Activated CD8-positive, alpha-beta memory T cell treated with anti-CD3 and anti-CD28 coated beads for 4 hours (primary cell): ENCODE data around the gene INTS11.

Source experiments
- DNase-seq, 2 donors: peaks; one replicate each; pipeline ENCODE4 v3.0.0-alpha.2; 2020; ENCODE audit warnings: low read depth in 2 of 2

The INTS11 gene

DNA sequence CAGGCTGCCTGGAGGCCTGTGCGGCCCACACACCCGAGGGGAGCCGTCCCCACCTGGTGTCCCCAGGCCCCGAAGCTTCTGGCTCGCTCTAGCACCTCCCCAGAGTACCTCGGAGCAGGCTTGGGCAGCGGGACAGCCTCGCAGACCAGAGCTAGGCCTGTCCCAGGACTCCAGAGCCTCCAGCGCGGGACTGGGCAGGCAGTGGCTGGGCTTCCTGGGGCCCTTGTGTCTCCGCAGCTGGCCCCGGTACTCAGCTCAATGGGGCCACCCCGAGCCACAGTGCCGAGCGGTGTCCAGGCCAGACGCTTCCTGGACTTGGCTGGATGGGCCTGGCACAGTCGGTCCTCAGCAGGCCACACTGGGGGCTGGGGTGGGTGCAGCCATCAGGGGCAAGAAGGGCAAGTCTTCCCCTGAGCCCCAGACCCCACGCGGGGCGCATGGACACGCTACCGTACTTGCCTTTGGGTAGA lies 39.3 kb downstream of the INTS11 start:
- no peak for DNase-seq

DNA sequence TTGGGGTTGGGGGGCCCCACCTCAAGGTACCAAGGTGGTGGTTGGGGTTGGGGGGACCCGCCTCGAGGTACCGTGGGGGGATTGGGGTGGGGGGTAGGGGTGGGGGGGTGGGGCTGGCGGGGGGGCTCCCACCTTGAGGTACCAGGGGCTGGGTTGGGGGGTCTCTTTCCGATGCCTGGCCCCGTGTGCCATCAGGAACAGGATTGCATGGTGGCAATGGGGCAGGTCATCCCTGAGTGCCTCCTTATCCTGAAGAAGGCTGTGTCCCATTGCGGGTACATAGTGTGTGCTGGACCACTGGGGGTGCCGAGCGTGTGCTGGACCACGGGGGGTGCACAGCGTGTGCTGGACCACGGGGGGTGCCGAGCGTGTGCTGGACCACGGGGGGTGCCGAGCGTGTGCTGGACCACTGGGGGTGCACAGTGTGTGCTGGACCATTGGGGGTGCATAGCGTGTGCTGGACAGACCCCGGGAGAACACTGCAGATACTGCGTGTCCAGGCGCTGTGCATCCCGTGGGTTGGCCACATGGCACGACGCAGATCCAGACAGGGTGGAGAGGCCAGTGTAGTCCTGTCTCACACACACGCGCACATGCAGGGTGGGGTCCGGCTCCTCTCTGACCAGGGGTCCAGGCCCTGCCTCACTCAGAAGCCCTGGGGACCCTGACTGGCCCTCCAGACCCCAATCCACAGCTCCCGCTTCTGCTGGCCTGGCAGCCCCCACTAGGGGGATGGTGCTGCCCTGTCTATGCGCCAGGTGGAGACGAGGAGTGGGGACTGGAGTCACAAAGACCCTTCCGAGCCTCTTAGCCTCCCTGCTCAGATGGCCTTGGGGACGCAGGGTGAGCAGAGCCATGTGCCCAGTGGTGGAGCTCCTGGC lies 40.0 kb downstream of the INTS11 start:
- DNase-seq, result no peak

DNA sequence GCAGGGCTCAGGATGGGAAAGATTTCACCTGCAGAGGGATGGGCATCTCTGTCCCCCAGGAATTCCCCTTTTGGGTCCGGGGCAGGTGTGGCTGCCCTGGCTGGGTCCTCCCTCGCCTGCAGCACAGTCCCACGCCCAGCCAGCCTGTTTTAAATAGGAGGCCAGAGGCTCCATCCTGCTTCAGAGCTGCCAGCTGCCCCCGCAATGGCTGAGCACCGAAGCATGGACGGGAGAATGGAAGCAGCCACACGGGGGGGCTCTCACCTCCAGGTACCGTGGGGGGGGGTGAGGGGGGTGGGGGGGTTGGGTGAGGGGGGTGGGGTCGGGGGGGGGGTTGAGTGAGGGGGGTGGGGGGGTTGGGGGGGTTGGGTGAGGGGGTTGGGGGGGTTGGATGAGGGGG lies 40.6 kb downstream of the INTS11 start:
- DNase-seq, result no peak

DNA sequence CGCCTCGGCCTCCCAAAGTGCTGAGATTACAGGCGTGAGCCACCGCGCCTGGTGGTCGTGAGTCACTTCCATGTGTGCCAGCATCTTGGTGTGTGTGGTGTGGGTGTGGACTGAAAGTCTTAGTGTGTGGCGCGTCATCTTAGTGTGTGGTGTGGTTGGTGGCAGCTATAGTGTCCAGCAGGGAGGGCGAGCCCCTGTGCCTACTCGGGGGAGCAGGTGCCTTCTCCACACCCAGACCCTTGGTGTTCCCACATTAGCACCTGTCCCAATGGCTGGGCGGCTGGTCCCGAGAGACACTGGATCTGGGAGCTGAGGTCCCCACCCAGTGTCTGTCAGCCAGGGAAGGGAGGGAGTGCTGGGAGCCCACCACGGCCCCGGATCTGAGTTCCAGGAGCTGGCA lies 41.5 kb downstream of the INTS11 start:
- DNase-seq, result no peak

DNA sequence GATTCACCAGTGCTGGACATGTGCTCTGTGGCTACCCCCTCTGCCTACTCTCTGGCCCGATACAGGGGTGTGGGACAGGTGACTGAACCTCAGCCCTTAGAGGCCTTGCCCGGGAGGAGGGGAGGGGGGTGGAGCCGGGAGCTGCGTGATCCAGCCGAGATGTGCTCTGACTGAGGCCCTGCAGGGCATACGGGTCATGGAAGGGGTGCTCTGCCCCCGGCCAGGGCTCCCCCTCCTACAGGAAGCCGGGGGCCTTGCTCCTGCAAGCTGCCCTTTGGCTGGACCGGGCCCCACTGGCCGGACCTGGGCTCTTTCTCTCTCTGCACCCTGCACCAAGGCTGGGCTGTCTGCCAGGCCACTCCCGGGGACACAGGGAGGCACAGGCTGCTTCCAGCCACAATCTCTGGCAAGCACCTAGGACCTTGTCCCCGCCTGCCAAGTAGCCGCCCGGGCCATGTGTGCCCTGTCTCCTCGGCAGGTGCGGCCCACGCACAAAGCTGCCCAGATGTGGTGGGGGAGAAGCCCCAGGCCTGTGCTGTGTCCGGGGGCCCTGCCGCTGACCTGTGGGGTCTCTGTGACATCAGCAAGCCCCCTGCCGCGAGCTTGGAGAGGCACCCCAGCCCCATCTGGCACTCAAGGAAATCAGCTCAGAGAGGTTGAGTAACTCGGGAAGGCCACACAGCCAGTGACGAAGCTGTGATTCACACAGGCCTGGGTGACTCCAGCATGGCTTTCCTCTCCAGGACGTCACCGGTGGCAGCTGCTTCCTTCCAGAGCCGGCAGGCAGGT lies 42.7 kb downstream of the INTS11 start:
- no peak for DNase-seq

DNA sequence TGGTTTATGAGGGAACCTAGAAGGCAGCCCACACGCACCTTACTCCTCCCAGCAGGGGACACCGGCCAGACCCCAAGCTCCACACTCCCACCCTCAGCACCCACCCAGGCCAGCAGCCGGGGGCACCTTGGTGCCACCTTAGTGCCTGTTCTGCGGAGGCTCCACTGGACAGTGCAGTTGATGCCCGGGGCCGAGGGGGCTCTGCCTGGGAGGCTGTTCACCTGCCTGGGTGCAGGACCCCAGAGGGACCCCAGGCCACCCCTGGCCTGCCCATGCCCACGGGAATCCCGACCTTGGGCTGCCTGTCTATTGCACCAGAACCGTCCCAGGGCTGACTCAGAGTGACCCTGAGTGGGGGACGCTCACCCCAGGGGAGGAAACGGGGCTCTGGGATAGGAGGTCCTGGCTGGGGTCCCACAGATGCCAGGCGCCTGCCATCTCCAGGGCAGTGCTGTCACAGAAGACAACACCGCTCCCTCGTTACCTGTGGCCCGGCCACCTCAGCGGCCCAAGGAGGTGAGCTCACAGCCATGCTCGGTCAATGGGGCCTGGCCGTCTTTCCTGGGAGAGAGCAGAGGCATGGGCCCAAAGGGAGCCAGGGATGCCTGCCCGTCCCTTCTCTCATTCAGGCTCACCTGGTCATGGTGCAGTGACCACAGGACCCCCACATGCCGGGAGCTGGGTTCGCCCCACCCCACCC lies 43.5 kb downstream of the INTS11 start:
- DNase-seq, result no peak

DNA sequence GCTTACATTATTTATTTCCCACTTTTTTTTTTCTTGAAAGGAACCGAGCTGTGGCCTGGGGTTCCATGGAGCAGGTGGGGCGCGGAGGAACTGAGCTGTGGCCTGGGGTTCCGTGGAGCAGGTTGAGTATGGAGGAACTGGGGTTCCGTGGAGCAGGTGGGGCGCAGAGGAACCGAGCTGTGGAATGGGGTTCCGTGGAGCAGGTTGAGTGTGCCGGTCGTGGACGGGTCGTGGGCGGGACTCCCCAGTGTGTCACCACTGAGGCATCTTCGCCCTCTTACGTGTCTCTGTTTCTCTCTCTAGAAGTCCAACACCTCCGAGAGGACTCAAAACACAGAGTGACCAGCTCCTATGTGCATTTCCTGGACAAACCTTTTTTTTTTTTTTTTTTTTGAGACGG lies 45.4 kb downstream of the INTS11 start:
- no peak for DNase-seq

DNA sequence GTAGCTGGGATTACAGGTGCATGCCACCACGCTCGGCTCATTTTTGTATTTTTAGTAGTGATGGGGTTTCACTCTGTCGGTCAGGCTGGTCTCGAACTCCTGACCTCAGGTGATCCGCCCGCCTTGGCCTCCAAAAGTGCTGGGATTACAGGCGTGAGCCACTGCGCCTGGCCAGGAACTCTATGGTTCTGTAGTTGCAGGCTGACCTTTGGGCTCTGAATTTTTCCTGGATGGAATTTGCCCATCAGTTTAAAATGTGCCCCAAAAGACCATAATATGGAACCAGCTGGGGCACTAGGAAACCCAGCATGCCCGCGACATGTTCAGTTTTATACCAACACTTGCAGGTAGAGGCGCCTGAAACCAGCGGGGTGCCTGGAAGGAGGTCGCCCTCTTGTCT lies 45.8 kb downstream of the INTS11 start:
- DNase-seq, result no peak

DNA sequence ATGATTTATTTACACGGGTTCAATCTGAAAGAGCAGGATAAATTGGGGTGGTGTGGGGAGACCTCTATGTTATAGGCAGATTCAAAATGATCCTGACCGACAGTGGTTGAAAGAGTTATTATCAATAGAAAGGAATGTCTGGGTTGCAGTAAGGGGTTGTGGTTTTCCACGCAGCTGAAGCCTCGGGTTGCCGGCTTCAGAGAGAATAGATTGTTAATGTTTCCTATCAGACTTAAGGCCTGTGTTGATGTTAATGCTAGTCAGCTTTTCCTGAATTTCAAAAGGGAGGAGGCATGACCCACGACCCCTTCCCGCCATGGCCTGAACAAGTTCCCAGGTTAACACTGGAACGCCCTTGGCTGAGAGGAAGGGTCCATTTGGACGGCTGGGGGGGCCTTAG lies 48.6 kb downstream of the INTS11 start:
- DNase-seq, result no peak

DNA sequence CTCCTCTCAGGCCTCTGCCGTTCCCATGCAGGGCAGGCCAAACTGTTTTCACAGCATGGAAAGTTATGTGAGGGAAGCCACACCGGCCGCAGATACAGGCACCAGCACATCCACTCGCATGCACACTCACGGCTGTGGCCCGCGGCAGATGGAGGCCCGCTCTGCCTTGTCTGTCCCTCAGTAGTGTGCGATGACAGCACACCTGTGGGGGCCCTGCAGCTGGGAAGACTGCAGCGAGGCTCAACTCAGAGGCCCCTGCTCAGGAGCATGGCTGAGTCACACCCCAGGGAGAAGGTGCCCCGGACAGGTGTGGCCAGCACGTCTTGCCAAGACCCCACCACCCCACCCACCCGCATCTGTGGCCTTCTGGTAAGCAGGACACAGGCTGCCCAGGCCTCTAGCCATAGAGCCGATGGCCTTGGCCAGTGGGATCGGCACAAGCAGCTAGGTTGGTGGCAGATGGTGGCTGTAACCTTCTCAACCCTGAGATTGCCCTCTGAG lies 49.5 kb downstream of the INTS11 start:
- no peak for DNase-seq

DNA sequence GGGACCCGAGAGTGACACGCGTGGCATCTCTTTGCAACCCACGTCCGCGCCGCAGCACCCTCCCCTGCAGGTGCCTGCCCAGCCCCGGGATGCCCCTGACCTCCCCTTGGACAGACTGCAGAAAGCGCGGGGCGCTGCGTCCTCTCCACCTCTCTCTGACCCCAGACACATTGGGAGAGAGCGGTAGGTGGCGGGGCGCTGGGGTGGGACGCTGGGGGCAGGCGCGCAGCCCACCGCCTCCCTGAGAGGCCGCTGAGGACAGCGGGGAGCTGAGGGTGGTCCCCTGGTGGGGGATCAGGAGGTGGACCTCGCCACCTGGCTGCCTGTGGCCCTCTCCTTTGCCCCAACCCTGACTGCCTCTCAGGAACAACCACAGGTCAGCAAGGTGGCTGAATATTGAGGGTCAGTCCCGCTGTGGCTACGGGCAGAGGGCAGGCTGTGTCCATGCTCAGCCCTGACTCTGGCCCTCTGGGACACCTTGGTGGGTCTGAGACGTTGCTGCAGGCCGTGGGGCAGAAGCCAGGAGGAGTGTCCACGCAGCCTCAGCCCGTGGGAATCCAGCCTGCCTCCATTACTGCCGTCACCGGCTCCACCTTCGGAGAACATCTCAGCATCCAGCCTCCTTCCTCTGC lies 50.0 kb downstream of the INTS11 start:
- no peak for DNase-seq

DNA sequence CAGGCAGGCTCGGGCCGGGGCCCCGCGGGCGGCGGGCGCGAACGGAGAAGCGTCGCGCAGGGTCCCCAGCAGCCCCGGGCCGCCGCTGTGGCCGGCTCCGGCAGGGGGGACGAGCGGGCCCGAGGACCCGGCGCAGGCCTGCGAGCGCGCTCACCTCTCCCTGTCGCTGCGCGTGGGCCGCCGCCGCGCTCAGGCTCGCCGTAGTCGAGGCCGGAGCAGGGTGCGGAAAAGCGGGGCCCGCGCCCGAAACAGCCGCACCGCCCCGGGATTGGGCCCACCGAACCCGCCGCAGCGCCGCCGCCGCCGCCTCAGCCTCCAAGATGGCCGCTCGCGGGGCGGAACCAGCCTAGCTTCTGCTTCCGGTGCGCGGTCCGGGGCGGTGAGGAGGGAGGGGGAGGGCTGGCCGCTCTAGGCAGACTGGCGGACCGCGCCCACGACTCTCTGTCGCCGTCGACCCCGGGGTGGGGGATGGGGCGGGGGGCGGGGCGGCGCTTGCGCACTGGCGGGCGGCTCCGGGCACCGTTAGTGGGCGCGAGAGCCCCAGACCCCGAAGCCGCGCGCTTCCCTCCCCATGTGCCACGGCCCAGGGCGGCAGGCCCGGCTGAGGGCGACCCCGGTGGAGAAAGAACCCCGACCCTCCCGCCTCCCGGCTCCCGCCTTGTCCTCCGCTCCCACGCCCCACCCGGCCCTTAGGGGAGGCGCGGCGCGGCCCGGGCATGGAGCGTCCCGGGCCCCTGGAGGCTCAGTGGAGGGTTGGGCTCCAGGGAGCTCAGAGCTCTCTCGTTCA lies 50.8 kb downstream of the INTS11 start, which contains the start of gene UBE2J2:
Gene UBE2J2 (minus strand): TSS at position 343 of the 787 bp plus-strand sequence. CDS start 5,862 bp downstream, outside the sequence.
- DNase-seq, result peak; percentile 85

DNA sequence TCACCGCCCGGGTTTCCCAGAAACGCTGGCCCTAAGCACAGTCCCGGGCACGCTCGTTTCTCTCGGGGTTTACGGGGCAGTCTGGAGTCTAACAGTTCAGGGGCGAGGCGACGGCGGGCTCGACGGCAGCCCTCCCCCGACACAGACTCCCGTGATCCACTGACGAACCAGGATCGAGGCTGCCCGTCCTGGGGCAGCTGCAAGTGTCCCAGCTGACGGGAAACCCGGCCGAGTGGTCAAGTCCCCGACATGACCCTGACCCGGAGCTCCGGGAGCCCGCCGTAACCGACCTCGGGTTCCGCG lies 51.3 kb downstream of the INTS11 start:
- no peak for DNase-seq

DNA sequence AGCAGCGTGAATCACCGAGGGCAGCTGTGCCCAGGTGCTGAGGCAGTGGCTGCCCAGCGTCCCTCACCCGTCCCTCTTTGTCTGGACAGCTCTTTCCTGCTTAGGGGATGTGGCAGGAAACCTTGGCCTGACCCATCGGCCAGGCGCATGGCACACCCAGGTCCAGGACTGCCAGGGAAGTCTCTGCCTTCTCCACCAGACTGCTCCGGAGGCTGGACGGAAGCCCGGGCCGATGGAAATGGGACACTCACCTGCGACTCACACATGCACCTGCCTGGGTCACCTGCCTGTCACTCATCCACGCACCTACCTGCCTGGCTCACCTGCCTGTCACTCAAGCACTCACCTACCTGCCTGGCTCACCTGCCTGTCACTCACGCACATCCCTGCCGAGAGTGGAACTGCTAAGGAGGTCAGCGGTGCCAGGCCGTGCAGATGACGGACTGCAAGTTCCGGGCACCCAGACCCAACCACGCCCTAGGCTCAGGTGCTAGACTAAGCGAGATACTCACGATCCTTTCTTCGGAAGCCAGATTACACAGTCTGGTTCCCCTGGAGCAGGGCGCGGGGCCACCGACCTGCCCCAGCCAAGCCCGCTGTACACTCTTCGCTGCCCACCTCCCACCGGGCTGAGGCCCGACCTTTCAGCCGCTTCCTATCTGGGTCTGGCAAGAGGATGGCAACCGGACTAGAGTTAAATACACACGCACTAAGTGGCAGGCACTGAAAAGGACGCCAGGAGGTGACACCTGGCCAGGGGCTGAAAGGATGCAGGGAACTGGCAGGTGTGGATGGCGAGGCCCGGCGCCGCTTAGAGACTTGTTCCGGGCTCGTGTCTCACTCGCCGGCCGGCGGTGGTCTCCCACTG lies 51.9 kb downstream of the INTS11 start:
- no peak for DNase-seq

DNA sequence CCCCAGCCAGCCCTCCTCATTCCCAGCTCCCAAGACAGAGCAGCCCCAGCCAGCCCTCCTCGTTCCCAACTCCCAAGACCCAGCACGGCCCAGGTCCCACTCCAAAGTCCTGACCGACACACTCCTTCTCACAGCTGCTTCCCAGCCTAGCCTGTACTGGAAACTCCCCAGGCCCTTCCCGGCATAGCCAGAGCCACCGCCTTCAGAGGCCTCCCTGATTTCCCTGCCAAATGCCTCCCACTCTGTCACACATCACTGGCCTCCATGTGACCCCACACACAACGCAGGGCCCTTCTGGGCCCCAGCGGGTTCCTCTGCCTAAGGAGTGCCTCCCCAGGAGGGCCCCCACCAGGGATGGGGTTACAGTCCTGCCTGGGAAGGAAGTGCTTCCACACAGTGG lies 53.6 kb downstream of the INTS11 start:
- no peak for DNase-seq

DNA sequence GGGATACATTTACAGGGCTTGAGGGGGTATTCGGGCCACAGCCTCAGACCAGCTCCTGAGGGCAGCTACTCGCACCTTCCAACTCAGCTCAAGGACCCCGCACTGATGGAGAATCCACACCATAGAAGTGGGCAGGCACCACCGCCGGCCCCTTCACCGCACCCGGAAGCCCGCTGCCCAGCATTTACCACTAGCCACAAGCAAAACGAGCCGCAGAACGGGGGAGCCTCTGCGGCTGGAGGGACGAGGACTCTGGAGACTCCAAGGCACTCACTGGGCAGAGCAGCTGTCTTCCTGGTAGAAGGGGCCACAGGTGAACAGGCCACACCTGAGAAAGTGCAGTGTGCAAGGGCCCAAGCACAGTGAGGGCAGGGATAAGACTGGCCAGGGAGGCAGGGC lies 56.2 kb downstream of the INTS11 start:
- no peak for DNase-seq

DNA sequence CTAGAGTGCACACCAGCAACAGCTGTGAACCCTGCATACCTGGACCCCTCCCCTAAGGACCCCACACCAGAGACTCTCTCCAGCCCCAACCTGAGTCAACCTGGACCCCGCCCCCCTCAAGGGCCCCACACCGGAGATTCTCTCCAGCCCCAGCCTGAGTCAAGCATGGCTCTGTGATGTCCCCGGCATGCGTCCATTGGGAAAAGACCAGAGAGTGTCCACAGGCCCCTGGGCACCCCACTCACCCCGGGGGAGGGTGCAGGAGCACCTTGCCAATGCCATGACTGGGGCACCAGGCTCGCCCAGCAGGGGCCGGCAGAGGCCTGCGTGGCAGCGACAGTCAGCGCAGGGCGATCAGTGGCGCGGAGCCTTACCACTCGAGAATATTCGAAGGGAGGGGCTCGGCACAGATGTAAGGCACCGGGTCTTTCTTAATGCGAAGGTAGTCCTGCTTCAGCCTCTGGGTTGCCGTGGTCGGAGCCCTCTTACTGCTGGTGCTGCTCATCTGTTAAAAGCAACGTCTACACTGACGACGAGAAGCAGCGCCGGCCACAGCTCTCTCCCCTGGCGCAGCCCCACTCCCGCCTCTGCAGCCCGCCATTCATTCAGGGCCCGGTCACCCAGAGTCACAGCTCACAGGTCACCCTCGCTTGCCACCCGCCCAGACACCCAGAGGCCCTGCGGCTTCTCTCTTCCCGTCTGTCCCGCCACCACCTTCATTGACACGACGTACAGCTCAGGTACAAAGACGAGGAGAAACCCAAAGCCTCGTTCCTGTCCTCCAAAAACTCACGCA lies 56.8 kb downstream of the INTS11 start:
- DNase-seq, result no peak

DNA sequence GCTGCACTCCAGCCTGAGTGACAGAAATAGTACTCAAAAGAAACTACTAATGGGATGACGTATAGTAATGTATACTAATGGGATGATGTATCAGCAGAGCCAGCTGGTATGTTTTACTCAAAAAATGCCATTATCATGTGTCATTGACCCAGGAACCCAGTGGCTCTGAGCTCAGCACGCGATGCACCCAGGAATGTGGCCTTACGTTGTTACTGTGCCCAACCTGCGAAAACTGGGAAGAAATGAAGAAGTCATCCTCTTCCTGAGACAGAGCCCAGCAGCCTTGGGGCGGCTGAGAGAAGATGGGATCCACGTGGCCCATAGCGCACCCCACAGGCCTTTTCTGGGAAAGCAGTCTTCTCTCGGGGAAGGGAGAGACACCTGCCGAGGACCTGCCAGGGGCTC lies 59.6 kb downstream of the INTS11 start:
- DNase-seq, result no peak

DNA sequence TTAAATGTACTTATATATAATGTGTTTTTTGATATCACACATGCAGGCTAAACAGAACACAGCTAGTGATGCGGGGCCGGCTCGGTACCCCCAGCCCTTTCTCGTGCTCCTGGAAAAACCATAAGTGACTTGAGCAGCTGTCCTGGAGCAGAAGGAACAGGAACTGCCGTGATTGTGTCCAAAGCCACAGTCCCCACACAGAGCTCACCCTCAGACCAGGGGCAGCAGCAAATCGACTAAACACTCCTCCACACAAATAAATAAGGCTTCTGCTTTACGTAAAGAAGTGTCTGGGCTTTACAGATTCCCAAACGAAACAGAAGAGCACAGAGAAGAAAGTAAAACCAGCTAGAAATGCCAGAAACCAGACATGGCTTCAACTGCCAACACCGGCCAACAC lies 60.4 kb downstream of the INTS11 start:
- no peak for DNase-seq
